SK-N-MC (cell line): ENCODE results near the gene FAAP100.

Experiments
- FOXP2 ChIP-seq: optimal IDR thresholded peaks from 2 replicates; pipeline ENCODE3; 2011; ENCODE audit warnings: mild to moderate bottlenecking, moderate library complexity; ENCODE audit not compliant: insufficient read depth; ENCODE audit errors: extremely low read length, control extremely low read depth
- POLR2AphosphoS5 ChIP-seq: IDR thresholded peaks from 2 replicates; pipeline ENCODE4 v1.6.1; 2012; ENCODE audit warnings: mild to moderate bottlenecking, low read depth, low read length, borderline replicate concordance

- TF ChIP-seq FOXP2 (no peak), POLR2AphosphoS5 (no peak)
These were observed 24.4 kb downstream of the FAAP100 start, which contains the start of gene FSCN2 for GRCh38 chr17:81527591-81528383.
